ENCODE results near the gene RRAS.
A peak's percentile ranks its signal among the peaks of the same experiment; 100 is the strongest.

The RRAS gene

GRCh38 chr19:49676784-49677230, 36.9 kb upstream of the RRAS start:
- DNase-seq = peak; percentile 100

DNA sequence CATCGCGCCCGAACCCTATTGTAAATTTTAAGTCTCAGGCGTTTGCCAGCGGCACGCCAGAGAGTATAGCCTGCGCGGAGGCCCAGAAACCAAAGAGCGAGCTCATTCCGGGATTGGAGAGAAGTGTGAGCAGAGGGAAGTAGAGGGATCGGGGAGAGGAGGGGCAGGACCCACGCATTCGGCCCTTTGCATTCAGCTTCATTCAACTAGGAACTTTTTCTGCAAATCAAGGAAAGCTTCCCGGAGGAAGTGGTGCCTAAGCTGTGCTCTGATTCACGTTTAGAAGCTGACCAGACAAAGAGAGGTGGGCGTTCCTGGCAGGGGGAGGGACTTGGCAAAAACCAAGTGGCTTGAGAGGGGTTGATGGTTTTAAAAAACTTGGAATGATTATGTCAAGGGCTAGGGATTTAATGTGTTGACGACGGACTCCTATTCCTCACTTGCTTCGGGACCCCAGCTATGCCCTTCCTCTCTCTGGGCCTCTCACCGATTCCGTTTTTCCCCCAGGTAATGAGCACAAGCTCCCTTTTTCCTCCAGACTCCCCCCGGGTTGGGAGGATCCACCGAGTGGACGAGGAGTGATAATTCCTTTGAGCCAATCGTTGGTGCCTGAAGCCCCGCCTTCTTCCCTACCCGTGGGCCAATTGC, 36.3 kb upstream of the RRAS start:
- DNase-seq = peak; percentile 97

GRCh38 chr19:49672131-49672919, 32.4 kb upstream of the RRAS start:
- DNase-seq = peak; percentile 90

- no peak for DNase-seq
These were observed 29.6 kb upstream of the RRAS start for GRCh38 chr19:49669516-49669915.

- DNase-seq = no peak
These were observed 27.5 kb upstream of the RRAS start for GRCh38 chr19:49667473-49667872.

GRCh38 chr19:49666120-49666444, 26.1 kb upstream of the RRAS start:
- no peak for DNase-seq

- DNase-seq = peak; percentile 99
These were observed 25.6 kb upstream of the RRAS start, which contains the start of the genes BCL2L12 and IRF3 for GRCh38 chr19:49665351-49666119. TSS of gene BCL2L12 (plus strand) at chr19:49665933. CDS start at chr19:49666693, 760 bp downstream. TSS of gene IRF3 (minus strand) at chr19:49665857. CDS start at chr19:49664838, 1,019 bp downstream.

DNA sequence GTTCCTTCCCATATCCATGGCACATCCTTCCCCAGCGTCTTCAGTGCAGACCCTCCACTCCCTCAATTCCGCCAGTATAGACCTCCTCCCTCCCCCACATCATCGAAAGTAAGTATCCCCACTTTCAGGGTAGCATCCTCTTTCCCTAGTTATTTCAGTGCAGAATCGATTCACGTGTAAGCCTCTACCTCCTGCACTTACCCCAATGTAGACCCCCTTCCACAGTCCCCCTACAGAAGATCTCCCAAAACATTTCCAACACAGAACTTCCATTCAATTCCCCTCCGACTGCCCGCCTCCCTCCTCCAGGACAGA, 25.1 kb upstream of the RRAS start:
- no peak for DNase-seq

DNA sequence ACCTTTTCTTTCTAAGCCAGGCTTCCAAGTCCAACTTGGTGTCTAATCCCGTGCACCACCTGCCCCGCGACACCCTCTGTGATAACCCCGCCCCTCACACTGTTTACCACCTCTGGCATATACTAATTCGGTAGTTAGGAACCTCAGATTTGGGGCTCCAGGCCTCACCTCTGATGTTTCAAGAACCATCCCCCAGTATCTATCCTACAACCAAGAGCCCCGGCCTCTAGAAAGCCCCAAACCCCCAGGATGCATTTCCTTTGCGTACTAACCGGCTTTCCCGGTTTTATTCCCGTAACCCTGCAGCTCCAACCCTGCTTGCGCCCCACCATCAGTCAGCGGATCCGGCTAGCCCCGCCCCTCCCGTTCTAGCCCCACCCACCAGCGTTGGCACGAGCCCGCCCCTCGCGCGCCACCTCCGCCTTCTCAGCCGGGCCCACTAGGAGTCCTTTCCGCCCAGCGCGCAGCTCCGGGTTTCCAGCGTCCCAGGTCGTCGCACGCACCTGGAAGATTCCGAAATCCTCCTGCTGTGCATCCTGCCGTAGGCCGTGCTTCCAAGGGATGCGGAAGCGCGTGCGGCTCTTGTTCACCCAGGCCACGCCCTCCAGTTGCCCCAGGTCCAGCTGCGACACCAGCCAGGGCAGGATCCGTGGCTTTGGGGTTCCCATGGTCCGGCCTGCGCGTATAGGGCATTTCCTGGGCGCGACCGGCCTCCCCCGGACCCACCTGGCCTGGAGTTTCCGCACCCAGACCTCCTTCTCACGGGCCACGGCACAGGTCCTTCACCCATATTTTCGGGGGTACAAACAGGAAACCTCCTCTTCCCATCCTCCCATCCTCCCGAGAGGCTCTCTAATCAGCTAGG, 24.5 kb upstream of the RRAS start:
- peak; percentile 88 for DNase-seq

- no peak for DNase-seq
These were observed 23.3 kb upstream of the RRAS start for GRCh38 chr19:49663224-49663623.

- no peak for DNase-seq
These were observed 22.1 kb upstream of the RRAS start for GRCh38 chr19:49662011-49662410.

GRCh38 chr19:49660338-49660961, 20.5 kb upstream of the RRAS start:
- no peak for DNase-seq

DNA sequence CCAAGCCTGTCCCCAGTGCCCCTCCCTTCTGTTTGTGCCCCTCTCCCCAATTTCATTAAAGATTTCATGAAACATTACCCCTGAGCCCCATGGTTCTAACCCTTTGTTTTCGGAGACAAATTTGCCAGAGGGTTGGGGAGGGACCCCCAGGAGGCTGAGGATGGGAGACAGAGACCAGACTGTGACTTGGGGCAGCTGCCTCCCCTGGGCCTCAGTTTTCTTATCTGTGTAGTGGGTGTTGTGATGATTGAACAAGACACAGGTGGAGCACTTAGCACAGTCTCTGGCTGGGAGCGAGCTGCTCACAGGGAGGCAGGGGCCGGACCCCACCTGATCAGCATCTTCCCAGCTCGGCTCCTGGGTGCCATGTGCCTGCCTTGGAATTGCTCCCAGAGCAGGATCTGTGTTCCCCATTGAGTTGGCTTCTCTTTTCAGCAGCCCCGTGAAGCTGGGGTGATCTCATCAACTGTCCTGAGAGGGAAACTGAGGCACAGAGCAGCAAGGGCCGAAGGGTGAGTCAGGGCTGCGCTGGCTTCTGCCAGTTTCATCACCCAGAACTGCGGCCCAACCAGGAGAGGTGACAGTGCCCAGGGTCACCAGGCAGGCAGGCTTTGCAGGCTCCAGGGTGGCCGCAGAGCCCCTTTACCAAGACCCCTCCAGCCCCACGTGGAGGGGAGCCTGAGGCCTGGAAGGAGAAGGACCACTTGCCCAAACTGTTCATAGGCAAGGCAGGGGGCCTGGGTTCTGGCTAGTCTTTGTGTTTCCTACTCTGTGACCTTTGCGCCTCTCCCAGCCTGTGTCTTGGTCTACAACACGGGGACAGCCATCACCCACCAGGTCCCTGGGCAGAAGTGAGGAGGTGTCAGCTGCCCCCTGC, 18.9 kb upstream of the RRAS start:
- DNase-seq = no peak

GRCh38 chr19:49658139-49658517, 18.2 kb upstream of the RRAS start:
- no peak for DNase-seq

DNA sequence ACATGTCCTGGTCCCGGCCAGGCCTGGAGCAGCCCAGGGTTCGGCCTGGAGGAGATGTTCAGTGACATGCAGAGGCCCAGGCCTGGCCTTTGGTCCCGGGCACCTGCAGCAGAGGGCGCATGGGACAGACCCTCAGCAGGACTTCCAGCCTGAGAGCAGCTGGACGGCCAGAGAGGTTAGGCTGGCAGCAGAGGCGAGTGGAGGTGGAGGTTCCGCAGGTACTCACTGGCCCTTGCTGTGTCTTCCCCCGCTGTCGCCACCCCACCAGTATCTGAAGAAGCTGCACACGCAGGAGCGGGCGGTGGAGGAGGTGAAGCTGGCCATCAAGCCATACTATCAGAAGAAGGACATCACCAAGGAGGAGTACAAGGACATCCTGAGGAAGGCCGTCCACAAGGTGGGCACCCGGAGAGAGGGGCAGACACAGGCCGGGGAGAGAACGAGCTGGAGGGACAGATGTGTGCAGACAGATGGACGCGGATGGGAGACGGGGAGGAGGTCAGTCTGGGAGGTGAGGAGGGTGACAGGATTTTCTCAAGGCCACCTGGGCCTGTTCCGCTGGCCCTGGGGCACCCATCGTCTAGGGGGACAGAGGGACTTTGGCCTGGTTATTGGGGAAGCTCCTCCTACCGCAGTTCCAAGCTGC, 17.7 kb upstream of the RRAS start:
- DNase-seq = no peak

DNA sequence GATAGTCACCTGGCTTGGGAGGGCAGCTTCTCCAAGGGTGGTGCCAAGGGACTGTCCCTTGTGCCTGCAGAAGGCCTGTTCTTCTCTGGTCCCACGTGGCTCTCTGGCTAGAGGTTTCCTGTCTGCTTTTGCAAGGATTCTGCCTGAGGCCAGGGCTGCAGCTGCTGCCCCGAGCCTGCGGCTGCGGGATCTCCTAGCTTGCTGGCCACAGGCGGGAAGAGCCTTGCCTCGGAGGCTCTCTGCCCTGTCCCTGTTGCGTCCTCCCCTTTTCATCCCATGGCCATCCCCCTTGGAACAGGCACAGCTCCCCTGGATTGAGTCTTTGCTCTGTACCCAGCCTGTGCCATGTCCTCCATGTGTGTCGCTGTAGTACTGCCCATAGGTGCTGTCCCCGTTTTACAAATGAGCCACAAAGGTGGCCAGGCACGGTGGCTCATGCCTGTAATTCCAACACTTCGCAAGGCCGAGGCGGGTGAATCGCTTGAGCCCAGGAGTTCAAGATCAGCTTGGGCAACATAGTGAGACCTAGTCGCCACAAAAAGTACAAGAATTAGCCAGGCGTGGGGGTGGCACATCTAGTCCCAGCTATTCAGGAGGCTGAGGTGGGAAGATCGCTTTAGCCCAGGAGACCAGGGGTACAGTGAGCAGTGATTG, 16.6 kb upstream of the RRAS start:
- DNase-seq = no peak

GRCh38 chr19:49655570-49656455, 15.9 kb upstream of the RRAS start:
- no peak for DNase-seq

DNA sequence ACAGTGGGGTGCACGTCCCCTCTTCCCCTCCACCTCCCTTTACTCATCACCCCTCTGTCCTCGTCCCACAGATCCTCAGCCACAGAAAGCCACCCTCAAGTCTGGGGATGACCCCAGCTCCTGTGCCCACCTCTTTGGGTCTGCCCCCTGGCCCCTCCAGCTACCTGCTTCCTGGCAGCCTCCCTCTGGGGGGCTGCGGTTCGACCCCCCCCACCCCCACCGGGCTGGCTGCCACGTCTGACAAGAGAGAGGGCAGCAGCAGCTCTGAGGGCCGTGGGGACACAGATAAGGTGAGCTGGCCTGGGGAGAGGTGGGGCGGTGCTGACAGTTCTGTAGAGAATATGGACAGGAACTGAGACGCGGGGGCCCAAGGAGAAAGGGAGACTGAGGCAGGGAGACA, 14.6 kb upstream of the RRAS start:
- DNase-seq = no peak

DNA sequence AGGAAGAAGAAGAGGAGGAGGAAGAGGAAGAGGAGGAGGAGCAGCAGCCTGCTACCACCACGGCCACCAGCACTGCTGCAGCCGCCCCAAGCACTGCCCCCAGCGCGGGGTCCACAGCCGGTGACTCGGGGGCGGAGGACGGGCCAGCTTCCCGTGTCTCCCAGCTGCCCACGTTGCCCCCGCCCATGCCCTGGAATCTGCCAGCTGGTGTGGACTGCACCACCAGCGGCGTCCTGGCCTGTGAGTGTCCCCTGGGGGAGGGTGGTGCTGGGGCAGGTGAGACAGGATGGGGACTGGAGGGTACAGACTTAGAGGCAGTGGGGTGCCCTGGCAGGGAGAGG, 13.5 kb upstream of the RRAS start:
- DNase-seq = no peak
